GM12873 (cell line): ENCODE measurements around the gene RFTN2.

ENCODE experiments used
- TF ChIP-seq, protein P1 (sequence below): IDR thresholded peaks from 2 replicates; pipeline ENCODE4 v1.5.1; 2012; ENCODE audit warnings: low read depth, mild to moderate bottlenecking, moderate library complexity, low read length, control low read depth; ENCODE audit not compliant: insufficient read depth; ENCODE audit errors: missing control alignments

The RFTN2 gene

DNA sequence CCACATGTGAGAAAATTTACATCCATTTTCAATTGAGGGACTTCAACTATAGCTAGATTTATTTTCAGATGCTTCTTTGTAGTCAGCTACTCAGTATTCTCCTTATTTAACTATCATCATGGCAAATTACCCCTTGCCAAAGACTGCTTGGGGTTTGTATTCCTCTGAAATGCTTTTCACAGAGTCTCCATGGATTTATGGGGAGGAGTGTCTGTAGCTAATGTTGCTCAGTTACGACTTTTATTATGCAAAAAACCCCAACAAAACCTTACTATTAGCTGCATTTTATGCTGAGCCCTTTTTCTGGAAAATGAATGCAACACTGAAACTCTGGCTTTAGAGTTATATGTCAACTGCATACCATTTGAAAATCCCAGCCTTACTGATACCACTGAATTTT is 78.6 kb downstream of the RFTN2 start:
- TF ChIP-seq, protein P1, sequence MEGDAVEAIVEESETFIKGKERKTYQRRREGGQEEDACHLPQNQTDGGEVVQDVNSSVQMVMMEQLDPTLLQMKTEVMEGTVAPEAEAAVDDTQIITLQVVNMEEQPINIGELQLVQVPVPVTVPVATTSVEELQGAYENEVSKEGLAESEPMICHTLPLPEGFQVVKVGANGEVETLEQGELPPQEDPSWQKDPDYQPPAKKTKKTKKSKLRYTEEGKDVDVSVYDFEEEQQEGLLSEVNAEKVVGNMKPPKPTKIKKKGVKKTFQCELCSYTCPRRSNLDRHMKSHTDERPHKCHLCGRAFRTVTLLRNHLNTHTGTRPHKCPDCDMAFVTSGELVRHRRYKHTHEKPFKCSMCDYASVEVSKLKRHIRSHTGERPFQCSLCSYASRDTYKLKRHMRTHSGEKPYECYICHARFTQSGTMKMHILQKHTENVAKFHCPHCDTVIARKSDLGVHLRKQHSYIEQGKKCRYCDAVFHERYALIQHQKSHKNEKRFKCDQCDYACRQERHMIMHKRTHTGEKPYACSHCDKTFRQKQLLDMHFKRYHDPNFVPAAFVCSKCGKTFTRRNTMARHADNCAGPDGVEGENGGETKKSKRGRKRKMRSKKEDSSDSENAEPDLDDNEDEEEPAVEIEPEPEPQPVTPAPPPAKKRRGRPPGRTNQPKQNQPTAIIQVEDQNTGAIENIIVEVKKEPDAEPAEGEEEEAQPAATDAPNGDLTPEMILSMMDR = no peak

DNA sequence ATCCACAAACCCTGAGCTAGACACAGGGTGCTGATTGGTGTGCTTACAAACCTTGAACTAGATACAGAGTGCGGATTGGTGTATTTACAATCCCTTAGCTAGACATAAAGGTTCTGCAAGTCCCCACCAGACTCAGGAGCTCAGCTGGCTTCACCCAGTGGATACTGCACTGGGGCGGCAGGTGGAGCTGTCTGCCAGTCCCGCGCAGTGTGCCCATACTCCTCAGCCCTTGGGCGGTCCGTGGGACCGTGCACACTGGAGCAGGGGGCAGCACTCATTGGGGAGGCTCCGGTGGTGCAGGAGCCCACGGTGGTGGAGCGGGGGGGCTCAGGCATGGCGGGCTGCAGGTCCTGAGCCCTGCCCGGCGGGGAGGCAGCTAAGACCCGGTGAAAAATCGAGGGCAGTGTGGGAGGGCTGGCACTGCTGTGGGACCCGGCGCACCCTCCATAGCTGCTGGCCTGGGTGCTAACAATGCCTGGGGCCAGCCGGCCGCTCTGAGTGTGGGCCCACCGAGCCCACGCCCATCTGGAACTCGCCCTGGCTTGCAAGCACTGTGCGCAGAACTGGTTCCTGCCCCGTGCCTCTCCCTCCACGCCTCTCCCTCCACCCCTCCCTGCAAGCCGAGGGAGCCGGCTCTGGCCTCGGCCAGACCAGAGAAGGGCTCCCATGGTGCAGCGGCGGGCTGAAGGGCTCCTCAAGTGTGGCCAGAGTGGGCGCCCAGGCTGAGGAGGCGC is 83.9 kb downstream of the RFTN2 start:
- TF ChIP-seq, protein P1 = no peak

DNA sequence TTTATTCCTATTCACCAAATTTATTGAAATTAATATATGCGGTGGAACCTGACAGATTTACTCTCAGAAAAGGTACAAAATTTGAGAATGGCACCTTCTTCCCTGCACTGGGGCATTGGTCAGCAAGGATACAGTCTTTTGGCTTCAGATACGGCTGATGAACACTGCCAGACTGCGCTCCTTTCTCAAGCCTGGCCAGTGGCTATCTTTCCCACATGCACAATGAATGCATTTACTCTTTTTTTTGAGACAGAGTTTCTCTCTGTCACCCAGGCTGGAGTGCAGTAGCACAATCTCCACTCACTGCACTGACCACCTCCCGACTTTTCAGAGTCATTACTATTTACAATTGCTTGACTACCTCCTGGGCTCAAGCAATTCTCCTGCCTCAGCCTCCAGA is 97.9 kb downstream of the RFTN2 start:
- TF ChIP-seq, protein P1 = no peak

DNA sequence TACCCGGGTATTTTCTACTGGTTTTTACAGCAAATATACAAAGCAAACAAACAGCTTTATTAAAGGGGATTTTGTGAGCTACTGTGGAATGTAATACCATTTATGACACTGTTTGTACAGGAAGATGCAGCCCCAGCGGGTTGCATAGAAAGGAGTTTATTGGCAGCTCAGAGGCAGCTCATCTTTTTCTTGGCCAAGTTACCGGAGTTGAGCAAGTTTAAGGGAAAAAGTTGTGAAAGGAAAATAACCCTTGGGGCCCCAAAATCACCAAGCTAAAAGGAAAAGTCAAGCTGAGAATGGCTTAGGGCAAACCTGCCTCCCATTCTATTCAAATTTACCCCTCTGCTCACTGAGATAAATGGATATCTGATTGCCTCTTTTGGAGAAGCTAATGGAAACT is 98.8 kb downstream of the RFTN2 start:
- TF ChIP-seq, protein P1 = no peak

DNA sequence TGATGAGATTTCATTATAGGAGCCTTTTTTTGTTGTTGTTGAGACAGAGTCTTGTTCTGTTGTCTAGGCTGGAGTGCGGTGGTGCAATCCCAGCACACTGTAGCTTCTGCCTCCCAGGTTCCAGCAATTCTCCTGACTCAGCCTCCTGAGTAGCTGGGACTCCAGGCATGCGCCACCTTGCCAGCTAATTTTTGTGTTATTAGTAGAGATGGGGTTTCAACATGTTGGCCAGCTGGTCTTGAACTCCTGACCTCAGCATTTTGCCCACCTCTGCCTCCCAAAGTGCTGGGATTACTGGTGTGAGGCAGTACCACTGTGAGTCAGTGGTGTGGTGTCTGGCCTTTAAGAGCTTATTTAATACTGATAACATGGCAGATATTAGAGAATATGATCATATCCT is 99.4 kb downstream of the RFTN2 start:
- TF ChIP-seq, protein P1 = no peak

DNA sequence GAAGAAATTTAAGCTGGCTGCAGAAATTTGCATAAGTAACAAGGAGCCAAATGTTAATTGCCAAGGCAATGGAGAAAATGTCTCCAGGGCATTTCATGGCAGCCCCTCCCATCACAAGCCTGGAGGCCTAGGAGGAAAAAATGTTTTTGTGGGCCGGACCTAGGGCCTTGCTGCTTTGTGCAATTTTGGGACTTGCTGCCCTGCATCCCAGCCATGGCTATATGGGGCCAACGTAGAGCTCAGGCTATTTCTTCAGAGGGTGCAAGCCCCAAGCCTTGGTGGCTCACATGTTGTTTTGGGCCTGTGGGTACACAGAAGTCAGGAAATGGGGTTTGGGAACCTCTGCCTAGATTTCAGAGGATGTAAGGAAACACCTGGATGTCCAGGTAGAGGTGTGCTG is 101.8 kb downstream of the RFTN2 start:
- TF ChIP-seq, protein P1 = no peak

DNA sequence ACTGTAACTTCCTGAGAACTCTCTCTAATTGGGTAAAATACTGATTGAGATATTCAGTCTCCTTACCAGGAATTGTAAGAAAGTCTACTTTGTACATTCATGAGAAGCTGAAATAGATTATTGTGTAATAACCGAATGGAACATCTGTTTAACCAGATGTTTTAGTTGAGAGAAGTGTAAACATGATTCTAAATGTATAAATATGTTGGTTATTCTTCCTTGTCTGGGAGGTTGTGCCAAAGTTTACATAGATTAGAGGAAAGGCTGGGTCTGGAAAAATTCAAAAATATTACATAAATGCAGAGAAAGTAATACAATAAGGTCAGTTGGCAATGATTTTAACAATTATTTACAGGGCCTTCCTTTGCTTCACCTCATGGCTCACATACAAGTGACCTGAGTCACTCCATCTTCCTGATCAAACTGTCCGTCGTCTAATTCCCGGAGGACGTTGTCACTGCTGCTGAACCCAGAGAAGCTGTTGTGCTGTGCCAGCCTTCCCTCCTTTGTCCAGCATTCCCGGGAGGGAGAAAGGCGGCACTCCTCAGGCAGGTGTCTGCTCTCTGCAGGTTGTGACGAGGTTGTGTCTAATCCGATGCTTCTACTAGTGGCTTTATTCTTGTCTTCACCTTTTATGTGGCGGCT is 103.6 kb downstream of the RFTN2 start:
- TF ChIP-seq, protein P1 = no peak
